ENCODE measurements around the gene IGFALS. TPM values are rescaled to one million over a fixed set of nuclear protein-coding genes. Genes with fewer than 3 reads are reported as not detected.
"Not testable (repeated sequence)": the region's sequence is repeated elsewhere in the genome, so short reads cannot be mapped to it uniquely, and the experiment has no call there.

IGFALS gene
- total RNA-seq, 2 donors from 2014 or later: not detected

DNA sequence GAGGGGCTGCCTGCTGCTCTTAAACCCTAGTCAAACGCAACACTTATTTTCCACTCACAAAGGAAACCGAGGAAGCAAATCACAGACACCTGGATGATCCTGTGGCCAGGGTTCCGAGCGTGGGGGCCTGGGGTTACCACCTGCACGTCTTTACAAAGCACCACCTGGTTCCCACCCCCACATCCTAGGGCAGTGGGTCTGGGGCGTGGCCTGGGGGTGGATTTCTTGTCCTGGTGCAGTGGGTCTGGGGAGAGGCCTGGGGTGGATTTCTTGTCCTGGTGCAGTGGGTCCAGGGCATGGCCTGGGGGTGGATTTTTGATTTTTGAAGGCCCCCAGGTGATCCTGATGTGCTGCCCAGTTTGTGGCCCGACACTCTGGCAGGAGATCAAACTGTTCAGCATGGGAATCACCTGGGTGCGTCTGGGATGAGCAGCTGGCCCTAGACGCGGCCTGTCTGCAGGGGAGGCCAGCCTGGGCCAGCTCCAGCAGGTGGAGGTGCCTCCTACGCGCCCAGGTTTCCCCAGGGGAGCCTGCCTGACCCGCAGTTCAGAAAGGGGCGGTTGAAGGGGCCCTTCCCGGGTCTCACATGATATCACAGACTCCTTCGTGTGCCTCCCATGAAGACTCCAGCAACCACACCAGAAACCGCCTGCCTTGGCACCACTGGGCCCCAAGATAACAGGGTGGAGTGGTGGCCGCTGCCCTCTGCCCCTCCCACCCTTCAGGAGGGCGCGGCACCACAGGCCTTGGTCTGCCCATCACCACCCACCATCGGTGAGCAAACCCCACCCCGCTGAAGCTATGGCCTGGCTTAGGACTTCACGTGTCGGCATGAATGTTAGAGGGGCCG, 26.8 kb upstream of the IGFALS start:
- ATAC-seq: no peak
- no peak for DNase-seq (ENCODE audit: low spot score in 2 of 2)
- H3K36me3 Mint-ChIP-seq: no peaks in the 10 kb centered on the region
- H3K9me3 Mint-ChIP-seq: no peaks in the 10 kb centered on the region
- peak overlapping the region in 1 of 2 donors; percentile 51 for H3K27ac Mint-ChIP-seq

DNA sequence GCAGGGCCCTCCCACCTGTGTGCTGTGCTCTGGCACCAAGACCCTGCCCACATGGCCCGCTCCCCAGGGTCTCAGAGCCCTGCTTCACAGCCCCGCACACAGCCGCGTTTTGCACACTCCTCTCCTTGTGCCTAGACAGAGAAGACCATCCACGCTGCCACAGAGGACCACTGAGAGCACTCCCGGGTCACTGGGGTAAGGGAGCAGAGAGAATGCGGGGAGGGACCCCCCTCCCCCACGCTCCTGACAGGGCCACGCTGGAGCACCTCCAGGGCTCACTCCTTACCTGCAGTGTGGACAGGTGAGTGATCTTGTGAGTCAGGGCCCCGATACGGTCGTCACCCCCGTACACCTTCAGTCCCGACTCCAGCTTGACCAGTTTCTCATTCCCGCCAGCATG, 26.1 kb upstream of the IGFALS start:
- DNase-seq (ENCODE audit: low spot score in 2 of 2): no peak
- H3K36me3 Mint-ChIP-seq: no peaks in the 10 kb centered on the region
- no peaks in the 10 kb centered on the region for H3K9me3 Mint-ChIP-seq
- H3K27ac Mint-ChIP-seq: peak overlapping the region; percentile 51 to 69
- ATAC-seq: no peak

DNA sequence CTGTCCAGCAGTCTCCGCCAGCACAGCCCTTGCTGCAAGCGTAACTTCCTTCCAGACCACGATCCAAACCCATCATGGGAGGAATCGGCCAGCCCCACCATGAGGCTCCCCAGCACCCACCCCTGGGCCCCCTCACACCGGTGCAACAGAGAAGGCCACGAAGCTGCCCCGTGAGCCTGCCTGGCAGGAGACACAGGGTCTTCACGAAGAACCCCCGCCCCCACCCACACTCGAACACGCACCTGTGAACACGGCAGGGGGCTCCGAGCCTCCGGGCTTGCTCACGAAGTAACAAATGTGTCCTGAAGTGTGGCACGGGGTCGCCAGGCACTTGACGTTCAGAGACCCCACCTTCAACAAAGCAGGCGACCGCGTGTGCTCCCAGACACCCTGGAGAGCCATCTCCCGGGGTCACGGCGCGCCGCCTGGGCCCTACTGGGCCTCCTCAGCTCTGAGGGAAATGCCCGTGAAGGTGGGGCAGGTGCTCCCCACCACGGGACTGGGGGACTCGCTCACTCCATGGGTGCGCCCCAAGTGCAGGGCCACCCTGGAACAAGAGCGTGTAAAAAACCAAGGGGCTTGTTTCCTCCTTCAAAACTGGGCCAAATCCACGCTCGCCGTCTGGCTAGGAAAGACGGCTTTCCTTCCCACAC, 25.5 kb upstream of the IGFALS start:
- no peak for ATAC-seq

DNA sequence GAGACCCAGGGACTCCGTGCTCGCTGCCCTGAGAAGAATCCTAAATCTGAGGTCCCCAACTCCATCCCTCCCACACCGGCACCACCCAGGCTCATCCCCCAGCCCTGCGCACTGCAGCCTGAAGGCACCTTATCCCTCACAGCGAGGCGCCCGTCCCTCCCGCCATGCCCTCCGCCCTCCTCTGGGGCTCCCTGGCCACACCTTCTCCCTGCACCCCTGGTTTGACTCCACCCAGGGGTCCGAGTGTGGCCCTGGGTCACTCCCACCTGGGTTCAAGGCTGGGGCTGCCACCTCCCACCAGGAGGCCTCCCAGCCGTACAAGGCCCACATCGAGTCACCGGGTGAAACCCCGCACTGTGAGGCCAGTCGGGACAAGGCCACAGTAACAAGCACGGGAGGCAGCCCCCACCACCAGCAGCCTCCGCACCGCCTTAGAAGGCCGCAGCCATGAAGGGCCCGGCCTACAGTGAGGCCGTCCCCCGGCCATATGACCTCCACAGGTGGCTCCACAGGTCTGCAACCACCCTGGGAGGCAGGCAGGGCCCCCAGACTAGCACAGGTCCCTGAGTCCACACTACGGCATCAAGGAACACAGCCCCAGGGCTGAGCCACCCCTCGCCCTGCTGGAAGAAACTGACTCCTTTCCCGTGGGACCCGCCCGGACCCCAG, 24.8 kb upstream of the IGFALS start:
- H3K36me3 Mint-ChIP-seq: no peaks in the 10 kb centered on the region
- no peak overlapping the region for H3K27ac Mint-ChIP-seq
- DNase-seq (ENCODE audit: low spot score in 2 of 2): no peak
- no peaks in the 10 kb centered on the region for H3K9me3 Mint-ChIP-seq
- ATAC-seq: peak in 1 of 2 donors; percentile 21

More for the DNA sequence above, 25.5 kb upstream of the IGFALS start:
- H3K9me3 Mint-ChIP-seq: no peaks in the 10 kb centered on the region
- peak overlapping the region in 1 of 2 donors; percentile 51 for H3K27ac Mint-ChIP-seq
- DNase-seq (ENCODE audit: low spot score in 2 of 2): no peak
- H3K36me3 Mint-ChIP-seq: no peaks in the 10 kb centered on the region

DNA sequence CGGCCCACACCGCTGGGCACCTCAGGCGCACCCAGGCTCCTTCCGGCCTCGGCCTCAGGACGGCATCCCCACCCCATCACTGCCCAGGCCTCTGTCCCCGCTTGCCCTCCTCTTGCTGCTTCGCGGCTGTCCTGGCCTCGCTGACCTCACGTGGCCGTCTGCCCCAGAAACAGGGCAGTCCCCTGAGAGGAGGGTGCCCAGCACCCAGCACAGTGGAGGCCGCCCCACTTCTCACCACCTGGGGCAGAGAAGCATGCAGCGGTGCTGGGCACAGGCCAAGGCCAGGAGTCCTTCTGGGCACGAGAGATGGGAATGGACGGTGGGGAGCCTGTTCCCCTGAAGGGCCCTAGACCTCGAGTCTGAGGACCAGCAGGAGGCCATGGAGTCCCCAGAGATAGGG, 24.2 kb upstream of the IGFALS start:
- no peak for DNase-seq (ENCODE audit: low spot score in 2 of 2)
- H3K9me3 Mint-ChIP-seq: no peaks in the 10 kb centered on the region
- H3K27ac Mint-ChIP-seq: peak overlapping the region in 1 of 2 donors; percentile 68
- ATAC-seq: no peak
- no peaks in the 10 kb centered on the region for H3K36me3 Mint-ChIP-seq

DNA sequence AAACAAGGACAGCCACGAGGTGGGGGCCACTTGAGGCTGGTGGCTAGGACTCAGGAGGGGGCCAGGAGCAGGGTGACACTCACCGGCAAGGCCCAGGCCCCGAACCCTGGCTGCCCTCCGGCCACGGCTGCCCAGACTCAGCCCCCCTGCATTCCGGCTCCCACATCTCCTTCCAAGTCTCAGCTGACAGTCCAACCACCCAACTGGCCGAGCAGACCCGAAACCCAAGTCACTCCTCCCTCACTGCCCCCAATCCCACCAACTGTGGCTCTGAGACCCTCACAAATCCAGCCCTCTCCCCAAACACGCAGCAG, 23.7 kb upstream of the IGFALS start:
- H3K9me3 Mint-ChIP-seq: no peaks in the 10 kb centered on the region
- no peaks in the 10 kb centered on the region for H3K36me3 Mint-ChIP-seq
- no peak for ATAC-seq
- DNase-seq (ENCODE audit: low spot score in 2 of 2): no peak
- H3K27ac Mint-ChIP-seq: no peak overlapping the region

DNA sequence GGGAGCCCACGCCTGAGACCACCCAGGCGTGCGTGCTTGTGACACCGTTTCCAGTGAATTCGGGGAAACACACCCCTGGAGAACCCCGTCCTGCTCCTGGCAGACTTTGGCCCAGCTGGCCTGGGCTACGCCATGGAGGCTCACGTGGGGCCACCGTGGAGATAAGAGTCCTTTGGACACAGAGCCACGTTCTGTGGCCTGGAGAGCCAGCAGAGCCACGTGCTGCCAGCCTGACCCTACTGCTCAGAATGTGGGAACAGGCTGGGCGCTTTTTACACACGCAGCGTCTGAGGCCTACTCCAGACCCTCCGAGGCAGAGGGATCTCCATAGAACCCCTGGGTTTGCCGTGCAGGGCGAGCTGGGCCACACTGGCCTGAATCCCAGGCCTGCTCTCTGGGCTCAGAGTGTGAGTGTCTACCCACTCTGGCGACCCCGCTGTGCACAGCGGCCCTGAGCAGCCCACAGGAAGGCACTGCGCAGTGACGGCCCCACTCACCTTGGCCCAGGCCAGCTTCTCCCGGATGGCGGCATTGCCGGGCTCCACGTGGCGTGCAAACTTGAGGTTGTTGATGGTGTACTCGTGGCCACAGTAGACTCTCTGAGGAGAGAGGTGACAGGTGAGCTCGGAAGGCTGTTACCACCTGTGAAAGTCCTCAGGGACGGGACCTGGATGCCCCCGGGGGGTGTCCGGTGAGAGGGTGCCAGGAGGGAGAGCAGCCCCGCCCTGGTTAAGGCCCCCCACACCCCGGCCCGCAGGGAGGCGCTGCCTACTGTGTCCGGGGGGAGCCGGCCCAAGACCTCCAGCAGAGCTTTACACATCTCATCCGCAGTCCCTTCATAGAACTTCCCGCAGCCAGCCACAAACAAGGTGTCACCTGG, 23.1 kb upstream of the IGFALS start:
- ATAC-seq (no peak), DNase-seq (ENCODE audit: low spot score in 2 of 2) (no peak)
- H3K27ac Mint-ChIP-seq: no peak overlapping the region
- no peaks in the 10 kb centered on the region for H3K9me3 Mint-ChIP-seq
- no peaks in the 10 kb centered on the region for H3K36me3 Mint-ChIP-seq

DNA sequence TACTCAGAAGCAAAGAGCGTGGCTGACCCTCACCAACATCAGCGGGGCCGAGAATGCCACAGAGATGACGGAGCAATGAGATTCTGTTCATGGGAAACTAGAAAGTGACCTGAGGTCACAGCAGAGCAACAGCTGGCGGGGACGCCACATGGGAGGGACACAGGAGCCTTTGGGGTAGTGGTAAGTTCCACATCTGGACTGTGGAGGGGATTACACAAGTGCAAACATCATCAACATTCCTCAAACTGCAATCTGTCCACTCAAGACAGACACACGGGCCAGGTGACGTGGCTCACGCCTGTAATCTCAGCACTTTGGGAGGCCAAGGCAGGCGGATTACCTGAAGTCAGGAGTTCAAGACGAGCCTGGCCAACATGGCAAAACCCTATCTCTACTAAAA, 22.0 kb upstream of the IGFALS start:
- no peak for ATAC-seq

DNA sequence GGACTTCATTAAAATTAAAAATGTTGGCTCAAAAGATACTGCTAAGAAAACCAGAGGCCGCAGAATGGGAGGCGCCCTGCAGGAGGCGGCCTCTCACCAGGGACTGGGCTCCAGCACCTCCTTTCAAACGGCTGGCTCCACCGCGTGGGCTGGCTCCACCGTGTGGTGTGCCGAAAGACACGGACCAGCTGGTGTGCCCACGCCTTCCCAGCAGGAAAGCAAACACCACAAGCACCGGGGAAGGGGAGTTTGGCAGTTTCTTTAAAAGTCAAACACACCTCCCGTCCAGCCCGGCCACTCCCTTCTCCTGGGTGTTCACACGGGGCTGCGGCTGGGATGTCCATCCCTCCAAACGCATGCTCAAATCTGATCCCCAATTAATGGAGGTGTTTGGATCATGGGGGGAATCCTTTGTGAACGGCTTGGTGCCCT, 19.2 kb upstream of the IGFALS start:
- ATAC-seq (peak; percentile 89 to 95), DNase-seq (ENCODE audit: low spot score in 2 of 2) (peak in 1 of 2 donors; percentile 55)
- Mint-ChIP-seq H3K36me3 (no peaks in the 10 kb centered on the region), H3K9me3 (no peaks in the 10 kb centered on the region), H3K27ac (peak overlapping the region; percentile 1 to 11)

More for the DNA sequence above, 22.0 kb upstream of the IGFALS start:
- Mint-ChIP-seq H3K27ac (peak overlapping the region; percentile 49 to 81), H3K9me3 (no peaks in the 10 kb centered on the region), H3K36me3 (no peaks in the 10 kb centered on the region)
- DNase-seq (ENCODE audit: low spot score in 2 of 2): no peak

DNA sequence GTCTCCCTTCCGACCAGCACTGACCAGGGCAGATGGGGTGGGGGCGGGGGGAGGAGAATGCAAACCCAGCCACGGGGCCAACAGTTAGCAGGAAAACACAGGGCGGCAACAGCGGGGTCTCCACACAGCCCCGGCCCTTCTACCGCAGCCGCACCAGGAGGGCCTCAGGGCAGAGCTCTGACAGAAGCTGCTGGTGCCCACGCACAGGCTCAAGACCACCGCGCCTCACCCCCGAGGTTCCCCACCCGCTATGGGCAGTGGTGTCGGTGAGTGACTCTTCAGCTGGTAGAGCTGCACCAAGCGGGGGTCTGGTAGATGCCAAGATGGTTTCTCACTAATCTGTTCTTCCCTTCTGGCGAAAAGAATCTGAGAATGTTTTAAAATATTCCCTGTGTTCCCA, 17.0 kb upstream of the IGFALS start:
- H3K36me3 Mint-ChIP-seq: peaks cover 0 to 7% of the 10 kb centered on the region in 2 donors
- no peak for DNase-seq (ENCODE audit: low spot score in 2 of 2)
- no peaks in the 10 kb centered on the region for H3K9me3 Mint-ChIP-seq
- no peak for ATAC-seq
- H3K27ac Mint-ChIP-seq: no peak overlapping the region

DNA sequence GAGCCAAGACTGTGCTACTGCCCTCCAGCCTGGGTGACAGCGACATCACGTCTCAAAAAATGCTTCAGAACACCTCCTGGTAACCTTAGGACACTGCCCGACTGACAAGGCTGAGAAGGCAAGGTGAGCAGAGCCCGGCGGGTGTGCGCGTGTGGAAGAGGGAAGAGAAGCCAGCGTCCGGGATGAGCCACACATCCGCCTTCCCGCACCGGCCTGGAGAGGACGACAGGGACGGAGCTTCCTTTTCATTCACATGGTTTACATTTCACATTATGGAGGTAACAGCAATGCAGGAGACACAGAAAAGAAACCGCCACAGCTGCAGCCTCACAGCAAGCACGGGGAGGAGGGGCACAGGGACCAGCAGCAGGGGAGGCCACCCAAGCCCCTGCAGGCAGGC, 16.6 kb upstream of the IGFALS start:
- DNase-seq (ENCODE audit: low spot score in 2 of 2) (no peak), ATAC-seq (no peak)
- H3K9me3 Mint-ChIP-seq: no peaks in the 10 kb centered on the region
- H3K27ac Mint-ChIP-seq: peak overlapping the region in 1 of 2 donors; percentile 87
- peaks cover 0 to 7% of the 10 kb centered on the region in 2 donors for H3K36me3 Mint-ChIP-seq

DNA sequence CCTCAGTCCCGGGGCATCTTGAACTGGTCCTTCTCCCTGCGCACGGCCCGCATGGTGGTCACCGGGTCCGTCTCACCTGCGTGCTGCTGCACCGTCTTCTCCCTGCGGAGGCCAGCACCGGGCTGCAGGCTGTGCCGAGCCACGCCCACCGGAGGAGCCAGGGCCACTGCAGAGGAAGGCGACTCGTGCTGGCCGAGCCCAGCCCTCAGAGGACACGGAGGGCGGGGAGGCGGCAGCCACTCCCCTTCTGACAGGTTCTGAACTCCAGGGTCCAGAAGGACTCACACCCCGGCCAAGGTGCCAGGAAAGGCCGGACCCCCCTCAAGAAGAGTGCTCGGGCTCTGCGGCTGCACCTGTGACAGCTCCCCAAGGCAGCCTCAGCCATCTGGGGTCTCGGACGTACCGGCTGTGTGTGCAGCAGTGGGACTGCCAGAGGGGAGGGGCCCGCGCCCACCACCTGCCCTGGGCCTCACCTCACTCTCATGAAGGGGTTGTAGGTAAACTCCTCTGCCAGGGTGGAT, 15.8 kb upstream of the IGFALS start:
- peaks cover 0 to 7% of the 10 kb centered on the region in 2 donors for H3K36me3 Mint-ChIP-seq

DNA sequence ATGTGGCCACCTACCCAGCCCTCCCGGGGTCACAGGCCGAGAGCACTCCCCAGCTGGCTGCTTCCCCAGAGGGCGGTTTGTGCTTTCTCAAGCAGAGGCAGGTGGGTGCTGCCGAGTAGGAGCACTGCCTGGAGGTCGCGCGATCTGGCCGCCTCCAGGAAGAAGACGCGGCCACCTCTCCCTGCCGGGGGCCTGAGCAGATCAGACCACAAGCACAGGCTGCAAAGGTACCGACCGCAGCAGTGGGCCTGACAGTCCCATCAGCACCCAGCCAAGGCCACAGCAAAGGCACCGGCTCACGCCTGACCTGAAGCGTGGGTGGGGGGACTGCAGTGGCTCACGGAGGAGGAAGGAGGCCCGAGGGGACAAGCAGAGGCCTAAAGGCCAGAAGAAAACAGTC, 15.2 kb upstream of the IGFALS start:
- Mint-ChIP-seq H3K36me3 (peaks cover 0 to 7% of the 10 kb centered on the region in 2 donors), H3K27ac (no peak overlapping the region), H3K9me3 (no peaks in the 10 kb centered on the region)
- no peak for DNase-seq (ENCODE audit: low spot score in 2 of 2)
- no peak for ATAC-seq

More for the DNA sequence above, 15.8 kb upstream of the IGFALS start:
- ATAC-seq: no peak
- no peak for DNase-seq (ENCODE audit: low spot score in 2 of 2)
- Mint-ChIP-seq H3K9me3 (no peaks in the 10 kb centered on the region), H3K27ac (no peak overlapping the region)

DNA sequence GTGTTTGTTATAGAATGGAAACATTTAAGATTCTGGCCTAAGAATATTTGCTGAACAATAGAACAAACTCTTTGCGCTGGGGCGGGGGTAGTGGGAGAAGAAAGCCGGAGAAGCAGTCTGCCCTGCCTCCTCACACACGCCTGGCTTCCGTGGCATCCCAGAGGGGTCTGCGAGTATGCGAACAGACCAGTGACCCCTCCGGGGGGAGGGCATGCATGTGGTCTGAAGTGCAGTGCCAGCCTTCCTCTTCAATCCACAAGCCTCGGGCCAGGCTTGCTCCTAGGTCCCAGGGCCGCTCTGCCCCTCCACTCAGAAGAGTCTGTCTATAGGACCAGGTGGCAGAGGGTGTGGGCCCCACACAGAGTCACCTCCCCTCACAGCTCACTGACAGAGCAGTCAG, 14.1 kb upstream of the IGFALS start:
- H3K9me3 Mint-ChIP-seq: no peaks in the 10 kb centered on the region
- no peak for DNase-seq (ENCODE audit: low spot score in 2 of 2)
- H3K27ac Mint-ChIP-seq: no peak overlapping the region
- peaks cover 0 to 7% of the 10 kb centered on the region in 2 donors for H3K36me3 Mint-ChIP-seq
- no peak for ATAC-seq

DNA sequence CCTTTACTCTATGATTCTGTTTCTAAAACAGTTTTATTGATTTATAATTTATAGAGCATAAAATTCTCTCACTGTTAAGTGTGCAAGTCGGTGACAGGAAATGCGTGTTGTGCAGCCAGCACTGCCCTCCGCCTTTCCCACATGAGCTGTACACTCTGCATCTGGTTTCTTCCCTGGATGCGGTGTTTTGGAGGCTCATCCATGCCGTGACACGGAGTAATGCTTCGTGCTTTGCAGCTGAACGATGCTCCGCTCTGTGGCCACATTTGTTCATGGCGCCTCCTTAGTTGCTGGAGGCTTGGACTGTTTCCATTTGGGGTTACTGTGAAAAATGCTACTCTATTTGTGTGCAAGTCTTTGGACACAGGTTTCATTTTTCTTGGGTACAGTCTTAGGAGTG, 7.2 kb upstream of the IGFALS start:
- no peak overlapping the region for H3K27ac Mint-ChIP-seq
- ATAC-seq: no peak
- no peak for DNase-seq (ENCODE audit: low spot score in 2 of 2)
- peaks cover 0 to 16% of the 10 kb centered on the region in 2 donors for H3K9me3 Mint-ChIP-seq
- H3K36me3 Mint-ChIP-seq: peaks cover 0 to 38% of the 10 kb centered on the region in 2 donors

DNA sequence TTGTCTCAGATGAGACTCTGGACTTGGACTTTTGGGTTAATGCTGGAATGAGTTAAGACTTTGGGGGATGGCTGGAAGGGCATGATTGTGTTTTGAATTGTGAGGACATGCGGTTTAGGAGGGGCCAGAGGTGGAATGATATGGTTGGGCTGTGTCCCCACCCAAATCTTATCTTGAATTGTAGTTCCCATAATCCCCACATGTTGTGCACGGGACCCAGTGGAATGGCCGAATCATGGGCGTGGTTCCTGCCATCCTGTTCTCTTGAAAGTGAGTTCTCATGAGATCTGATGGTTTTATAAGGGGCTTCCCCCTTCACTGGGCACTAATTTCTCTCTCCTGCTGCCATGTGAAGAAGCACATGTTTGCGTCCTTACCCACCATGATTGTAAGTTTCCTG, 5.8 kb upstream of the IGFALS start:
- peaks cover 0 to 38% of the 10 kb centered on the region in 2 donors for H3K36me3 Mint-ChIP-seq
- H3K9me3 Mint-ChIP-seq: peaks cover 0 to 16% of the 10 kb centered on the region in 2 donors
- DNase-seq (ENCODE audit: low spot score in 2 of 2); H3K27ac Mint-ChIP-seq; ATAC-seq: not testable (repeated sequence)

All from activated naive CD4-positive, alpha-beta T cell treated with anti-CD3 and anti-CD28 coated beads, Interleukin-2, amount 50 U/mL, for 72 hours (primary cell).